IPS-18c (cell line): ENCODE data around the gene CTNNA2.

ENCODE experiments used
- H3K4me3 ChIP-seq: 2 replicates; pipeline ENCODE4 v1.7.0; 2013; ENCODE audit warnings: low read depth, mild to moderate bottlenecking, low read length, moderate library complexity; ENCODE audit not compliant: insufficient read depth
- H3K9me3 ChIP-seq: one replicate; pipeline ENCODE4 v1.6.1; 2013; ENCODE audit warnings: mild to moderate bottlenecking, low read length, moderate library complexity; ENCODE audit not compliant: control insufficient read depth, insufficient read depth

The CTNNA2 gene

DNA sequence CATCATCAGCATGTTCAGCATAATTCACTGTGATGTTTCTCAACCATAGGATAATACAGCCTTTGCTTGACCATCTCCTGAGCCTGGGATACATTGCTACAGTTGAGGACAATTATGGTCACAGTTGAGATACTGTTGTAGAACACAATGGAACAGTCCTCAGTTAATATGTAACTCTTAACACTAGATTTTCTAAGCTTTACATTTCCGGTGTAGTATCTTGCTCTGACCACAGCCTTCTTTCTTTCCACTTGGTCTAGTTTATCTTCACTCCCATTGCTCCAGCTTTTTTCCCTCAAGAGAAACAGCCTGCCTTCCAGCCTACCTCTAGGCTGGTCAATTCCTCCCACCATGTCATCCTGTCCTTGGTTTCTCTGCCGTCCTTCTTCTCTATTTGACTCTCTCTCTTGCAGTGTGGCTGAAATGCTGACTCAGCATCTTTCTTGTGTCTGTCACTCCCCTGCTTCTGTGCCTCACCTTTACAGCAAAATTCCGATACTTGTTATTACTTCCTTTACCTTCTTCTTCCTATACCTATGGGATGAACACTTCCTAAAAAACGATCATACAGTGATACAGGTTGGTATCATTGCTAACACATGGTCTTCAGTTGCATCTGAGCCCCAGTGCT, 80.5 kb downstream of the CTNNA2 start:
- Histone ChIP-seq H3K4me3 (no peak overlapping the region), H3K9me3 (no peaks in the 10 kb centered on the region)

DNA sequence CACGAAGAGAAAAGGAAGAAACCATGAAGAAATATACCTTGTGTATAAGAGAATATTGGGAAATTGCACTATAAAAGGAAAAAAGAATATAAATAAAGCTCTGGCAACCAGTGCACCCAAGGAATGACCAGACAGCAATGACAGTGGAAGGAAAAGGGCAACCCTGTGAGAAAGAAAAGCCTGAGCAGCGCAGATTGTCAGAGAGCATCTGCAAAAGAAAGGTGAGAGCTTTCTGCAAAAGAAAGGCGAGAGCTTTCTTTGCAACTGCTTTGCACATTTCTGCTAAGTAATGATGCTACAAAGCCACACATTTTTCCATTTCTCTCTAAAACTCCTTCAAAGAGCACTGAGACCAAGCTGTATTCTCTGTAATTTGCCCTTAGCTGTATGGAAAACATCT, 83.6 kb downstream of the CTNNA2 start:
- Histone ChIP-seq H3K9me3 (no peaks in the 10 kb centered on the region), H3K4me3 (no peak overlapping the region)

DNA sequence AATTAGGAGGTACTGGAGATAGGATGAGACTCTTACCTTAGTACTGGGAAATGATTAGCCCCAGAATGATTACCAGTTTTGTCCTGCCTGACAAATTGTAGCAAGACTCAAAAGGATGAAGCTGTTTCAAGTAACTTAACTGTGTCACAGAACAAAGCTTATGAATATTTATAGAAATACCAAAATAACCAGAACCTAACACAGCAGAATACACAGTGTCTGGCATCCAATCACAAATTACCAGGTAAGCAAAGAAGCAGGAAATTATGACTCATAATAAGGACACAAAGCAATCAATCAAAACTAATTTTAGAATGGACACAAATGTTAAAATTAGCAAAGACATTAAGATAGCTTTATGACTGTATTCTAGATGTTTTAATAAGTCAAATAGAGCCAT, 91.9 kb downstream of the CTNNA2 start:
- Histone ChIP-seq H3K4me3 (no peak overlapping the region), H3K9me3 (no peaks in the 10 kb centered on the region)

DNA sequence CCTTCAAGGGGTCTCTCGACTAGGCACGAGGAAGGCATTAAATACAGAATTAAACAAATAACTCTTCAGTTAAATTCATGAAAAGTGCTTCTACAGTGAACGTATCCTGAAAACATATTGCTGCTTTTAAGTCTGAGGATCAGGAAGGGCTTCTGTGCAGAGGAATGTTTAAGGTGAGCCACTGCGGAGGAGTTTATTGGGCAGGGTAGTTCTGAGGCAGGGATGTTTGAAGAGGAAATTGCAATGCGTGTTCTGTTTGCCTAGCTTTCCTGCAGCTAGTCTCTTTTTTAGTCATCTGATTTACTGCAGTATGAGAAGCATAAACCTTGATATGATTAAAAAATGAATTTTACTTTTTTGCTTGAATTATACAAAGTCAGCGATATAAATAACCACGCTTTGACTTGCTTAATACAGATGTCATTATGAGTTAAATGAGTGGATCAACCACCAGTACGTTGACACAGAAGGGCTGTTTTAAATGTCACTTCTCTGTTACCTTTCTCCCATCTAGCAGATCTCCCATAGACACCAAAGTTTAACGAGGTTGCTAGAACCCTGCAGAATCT, 98.7 kb downstream of the CTNNA2 start:
- no peaks in the 10 kb centered on the region for H3K9me3 ChIP-seq
- no peak overlapping the region for H3K4me3 ChIP-seq

DNA sequence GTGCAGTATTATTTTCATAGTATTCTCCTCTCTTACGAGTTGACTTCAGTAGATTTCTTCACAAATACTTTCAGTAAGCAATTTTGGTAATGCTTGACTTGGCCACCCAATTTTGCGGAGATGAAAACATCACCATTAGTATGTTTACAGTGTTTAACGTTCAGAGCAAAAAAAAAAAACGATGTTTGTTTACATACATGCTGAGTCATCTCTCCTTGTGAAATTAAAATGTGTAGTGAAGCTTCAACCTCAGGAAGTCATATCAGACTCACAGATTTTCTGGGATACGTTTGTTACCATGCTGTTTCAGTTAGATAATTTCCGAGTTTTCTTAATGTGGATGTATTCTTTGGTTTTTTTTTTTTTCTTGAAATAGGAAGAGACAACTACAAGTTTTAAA, 100.1 kb downstream of the CTNNA2 start:
- H3K9me3 ChIP-seq = no peaks in the 10 kb centered on the region

DNA sequence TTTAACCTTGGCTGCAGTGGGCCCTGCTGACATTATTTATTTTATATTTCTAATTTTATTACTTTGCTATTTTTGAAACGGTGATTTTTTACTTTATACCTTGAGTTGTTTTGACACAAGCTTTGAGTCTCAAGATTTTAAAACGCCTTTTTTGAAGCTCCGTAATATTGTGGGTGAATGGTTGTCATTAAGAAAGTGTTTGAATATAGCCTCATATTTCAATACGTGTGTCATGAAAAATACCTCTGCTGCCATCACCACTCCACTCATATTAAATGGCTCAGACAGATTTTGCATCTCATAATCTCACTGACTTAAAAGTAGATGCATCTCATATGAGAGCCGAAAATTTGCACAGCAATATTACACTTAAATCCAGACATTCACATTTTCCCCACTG, 106.6 kb downstream of the CTNNA2 start:
- no peaks in the 10 kb centered on the region for H3K9me3 ChIP-seq
- H3K4me3 ChIP-seq = no peak overlapping the region

More for the DNA sequence above, 100.1 kb downstream of the CTNNA2 start:
- H3K4me3 ChIP-seq = no peak overlapping the region

DNA sequence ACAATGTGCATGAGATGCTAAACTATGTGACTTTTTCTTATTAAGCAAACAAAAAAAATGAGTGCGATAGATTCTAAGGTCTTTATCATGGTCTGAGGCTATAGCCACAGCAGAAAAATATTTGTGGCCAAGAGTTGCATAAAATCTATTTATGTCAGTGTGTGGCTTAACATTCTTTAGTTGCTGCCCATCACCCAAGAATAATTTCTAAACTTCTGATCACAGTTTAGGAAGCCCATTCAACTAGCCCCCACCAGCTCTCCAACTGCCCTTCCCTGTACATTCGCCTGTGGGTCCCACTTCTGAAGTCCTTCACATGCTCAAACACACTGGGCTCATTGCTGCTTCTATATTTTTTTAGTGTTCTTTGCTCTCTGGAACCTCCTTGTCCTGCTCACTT, 107.1 kb downstream of the CTNNA2 start:
- Histone ChIP-seq H3K4me3 (no peak overlapping the region), H3K9me3 (no peaks in the 10 kb centered on the region)

DNA sequence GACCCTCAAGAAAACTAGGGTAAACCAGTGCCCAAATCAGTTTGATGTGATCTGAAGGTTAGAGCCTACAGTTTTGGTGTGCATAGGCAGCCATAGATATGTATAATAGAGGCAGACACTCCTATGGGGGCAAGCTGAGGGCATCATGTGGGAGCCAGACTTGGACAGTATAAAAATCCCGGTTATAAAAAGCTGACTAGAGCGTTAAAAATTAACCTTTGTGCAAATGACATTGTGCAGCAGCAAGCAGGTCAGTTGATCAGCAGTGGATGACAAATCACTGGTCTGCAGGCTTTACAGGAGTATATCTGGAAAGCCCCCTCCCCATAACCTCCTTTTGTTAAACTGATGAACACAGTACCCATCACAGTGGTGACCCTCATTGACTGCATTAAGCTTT, 107.8 kb downstream of the CTNNA2 start:
- Histone ChIP-seq H3K9me3 (no peaks in the 10 kb centered on the region), H3K4me3 (no peak overlapping the region)

DNA sequence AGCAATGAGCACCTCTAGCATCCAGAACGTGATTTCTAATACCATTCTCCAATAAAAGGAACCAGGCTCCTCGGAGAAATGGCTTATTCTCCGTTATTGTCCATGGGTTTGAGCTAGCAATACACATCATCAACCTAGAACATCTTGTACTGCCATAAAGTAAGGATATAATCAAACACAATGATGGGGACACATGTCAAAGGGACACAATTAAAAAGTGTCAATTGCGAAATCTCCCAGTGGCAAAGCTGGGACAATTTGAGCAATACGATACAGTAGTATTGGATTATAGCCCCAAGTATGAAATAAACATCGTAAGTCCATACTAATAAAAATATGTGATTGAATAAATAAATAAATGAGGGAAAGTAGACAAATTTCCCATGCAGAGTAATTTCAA, 108.4 kb downstream of the CTNNA2 start:
- Histone ChIP-seq H3K4me3 (no peak overlapping the region), H3K9me3 (no peaks in the 10 kb centered on the region)

DNA sequence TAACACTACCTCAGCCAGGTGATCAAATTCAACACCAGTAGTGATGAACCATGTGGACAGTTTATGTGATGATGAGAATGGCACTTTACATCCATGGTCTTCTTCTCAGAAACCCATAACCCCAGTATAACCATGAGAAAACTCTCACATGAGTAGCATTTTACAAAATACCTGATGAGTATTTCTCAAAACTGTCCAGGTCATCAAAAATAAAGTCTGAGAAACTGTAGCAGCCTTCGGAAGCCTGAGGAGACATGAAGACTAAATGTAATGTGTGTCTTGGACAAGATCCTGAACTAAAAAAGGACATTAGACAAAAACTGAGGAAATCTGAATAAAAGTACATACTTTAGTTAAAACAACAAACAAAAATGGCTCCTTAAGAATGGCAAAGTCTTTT, 108.9 kb downstream of the CTNNA2 start:
- no peaks in the 10 kb centered on the region for H3K9me3 ChIP-seq
- H3K4me3 ChIP-seq = no peak overlapping the region

DNA sequence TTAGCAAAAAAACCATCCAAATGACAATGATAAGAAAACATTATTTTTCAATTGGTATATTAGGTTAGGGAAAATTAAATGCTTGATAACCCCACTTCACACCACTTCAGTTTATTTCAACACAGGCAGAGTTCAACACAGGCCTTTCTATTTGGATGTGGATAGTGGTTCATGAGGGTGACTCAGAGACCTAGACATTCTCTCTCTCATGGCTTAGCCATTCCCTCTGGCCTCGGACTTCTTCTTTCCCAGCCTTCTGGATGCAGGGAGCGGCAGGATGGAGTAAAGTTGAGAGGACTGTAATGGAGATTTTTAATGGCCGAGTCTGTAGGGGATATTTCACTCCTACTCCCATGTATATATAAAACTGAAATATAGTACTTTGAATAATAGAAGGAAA, 109.7 kb downstream of the CTNNA2 start:
- Histone ChIP-seq H3K9me3 (no peaks in the 10 kb centered on the region), H3K4me3 (no peak overlapping the region)

DNA sequence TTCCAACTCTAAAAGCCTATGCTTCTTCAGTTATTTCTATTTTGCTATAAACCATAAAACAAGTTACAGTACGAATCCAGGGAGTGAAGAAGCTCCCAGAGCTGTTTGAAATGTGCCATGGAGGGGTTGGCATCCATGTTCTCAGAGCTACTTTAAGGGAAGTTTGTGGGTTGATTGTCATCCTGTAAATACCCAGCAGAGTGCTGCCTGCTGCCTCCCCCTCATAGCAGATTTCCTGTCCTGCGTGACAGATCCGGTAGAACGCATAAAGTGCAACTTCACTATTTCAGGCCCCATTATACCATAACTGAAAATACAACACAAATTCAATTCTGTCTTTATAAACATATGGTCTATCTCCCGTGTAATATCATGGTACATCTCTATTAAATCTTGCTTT, 114.4 kb downstream of the CTNNA2 start:
- Histone ChIP-seq H3K9me3 (no peaks in the 10 kb centered on the region), H3K4me3 (no peak overlapping the region)

DNA sequence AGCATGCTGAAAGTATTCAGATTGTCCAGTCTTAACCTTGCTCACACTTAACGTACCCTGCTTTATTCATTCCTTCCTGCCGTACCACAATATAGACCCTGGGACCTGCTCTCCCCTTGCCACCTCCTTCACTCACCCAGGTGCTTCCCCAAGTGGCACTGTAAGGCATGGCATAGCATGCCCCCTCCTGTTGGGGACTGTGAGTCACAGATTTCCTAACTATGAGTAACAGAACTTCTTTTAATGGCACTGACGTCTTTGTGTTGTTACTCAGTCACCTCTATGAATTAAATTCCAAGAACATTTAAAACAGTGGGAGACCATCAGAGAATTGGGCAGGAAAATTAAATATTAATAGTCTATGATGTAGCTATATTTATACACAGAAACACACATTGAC, 117.2 kb downstream of the CTNNA2 start:
- no peaks in the 10 kb centered on the region for H3K9me3 ChIP-seq
- H3K4me3 ChIP-seq = no peak overlapping the region

DNA sequence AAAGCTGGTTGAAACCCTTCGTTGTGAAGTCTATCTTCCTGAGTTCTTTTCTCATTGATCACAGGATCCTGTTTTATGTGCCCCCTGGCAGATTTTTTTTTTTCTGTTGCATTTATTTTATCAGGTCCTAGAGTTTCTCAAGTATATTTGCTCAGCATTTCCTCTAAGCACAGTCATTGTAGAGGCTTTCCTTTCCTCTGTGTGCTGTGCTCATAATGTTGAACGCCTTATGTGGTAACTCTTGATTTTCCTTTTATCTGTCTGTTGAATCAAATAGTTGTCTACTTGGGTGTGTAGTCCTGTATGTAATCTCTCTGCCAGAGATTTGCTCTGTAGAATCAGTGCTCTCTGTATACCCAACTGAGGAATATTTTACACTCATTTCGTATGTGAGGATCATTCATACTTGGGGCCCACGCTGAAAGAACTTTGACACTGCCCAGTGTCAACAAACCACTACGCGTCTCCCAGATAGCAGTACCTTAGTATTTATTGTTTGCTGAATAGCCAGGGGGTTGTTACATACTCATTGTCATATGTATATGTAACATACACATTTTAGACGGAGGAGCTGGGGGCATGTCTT, 118.2 kb downstream of the CTNNA2 start:
- H3K4me3 ChIP-seq = no peak overlapping the region
- H3K9me3 ChIP-seq = peaks cover 2% of the 10 kb centered on the region

DNA sequence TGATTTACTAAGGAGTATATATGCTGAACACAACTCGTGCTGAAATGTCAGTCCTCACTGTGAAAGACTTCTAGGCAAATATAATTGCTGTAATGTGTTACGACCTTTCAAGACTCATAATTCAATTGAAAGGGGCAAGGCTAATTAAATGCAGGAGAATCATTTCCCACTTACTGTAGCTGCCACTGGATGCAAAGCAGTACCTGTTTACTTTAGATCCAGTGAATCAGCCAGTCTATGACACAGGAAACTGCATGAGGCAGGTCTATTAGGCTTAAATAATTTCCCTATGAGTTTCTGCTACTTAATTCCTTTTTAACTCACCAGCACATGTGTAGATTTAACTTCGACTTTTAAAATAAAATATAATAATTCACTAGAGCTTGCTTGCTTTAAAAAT, 125.6 kb downstream of the CTNNA2 start:
- H3K9me3 ChIP-seq = peaks cover 2% of the 10 kb centered on the region
- H3K4me3 ChIP-seq = no peak overlapping the region

DNA sequence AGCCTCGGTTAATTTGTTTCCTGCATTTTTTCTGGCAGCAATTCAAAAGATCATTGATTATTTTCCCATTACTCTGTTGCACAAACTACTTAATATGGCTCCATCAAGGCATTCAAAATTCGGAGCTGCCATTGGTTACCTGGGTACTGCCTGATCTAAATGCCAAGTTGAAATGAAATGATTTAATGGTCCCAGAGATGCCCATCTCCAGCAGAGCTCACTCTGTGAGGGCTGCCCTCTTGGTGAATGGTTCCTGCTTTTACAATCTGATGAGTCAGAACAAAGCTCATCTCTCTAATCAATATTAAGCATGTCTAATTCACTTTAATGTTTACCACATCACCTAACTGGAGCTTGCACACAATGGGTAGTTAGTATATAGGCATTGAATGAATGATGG, 126.1 kb downstream of the CTNNA2 start:
- H3K9me3 ChIP-seq = peaks cover 2% of the 10 kb centered on the region

DNA sequence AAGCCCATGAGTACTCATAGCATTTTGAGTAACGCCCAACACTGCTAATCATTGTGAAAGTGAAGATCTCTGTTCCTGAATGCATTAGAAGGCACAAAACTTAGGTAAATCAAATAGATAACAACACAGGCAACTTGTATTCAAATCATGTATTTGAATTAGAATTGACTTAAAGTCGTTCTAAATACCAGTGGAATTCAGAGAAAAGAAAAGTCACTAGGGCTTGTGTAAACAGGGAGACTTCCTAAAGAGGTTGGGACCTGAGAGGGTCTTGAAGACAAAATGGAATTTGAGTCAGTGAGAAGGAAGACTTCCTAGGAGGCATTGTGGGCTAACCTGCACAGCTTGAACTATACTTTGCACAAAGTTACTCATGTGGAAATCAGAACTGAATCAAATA, 127.2 kb downstream of the CTNNA2 start:
- peaks cover 2% of the 10 kb centered on the region for H3K9me3 ChIP-seq
- H3K4me3 ChIP-seq = no peak overlapping the region

More for the DNA sequence above, 126.1 kb downstream of the CTNNA2 start:
- no peak overlapping the region for H3K4me3 ChIP-seq

DNA sequence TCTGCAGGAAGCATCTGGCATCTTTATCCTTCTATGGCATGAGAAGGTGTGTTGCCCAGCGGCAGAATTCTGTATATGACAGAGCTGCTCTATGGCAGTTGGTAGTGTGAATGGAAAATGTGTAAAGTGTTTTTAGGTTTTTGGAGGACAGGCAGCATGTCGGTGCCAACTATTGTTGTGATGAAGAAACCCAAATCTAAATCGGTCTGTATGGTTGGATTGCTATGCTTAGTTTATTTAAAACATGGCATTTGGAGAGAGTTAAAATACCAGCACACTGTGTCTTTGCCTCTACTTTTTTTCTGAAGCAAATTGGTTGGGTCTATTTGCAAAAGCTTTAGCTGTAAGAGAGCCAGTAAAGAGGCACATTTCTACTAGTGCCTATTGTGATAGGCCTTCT, 136.7 kb downstream of the CTNNA2 start:
- H3K4me3 ChIP-seq = no peak overlapping the region
- H3K9me3 ChIP-seq = no peaks in the 10 kb centered on the region

DNA sequence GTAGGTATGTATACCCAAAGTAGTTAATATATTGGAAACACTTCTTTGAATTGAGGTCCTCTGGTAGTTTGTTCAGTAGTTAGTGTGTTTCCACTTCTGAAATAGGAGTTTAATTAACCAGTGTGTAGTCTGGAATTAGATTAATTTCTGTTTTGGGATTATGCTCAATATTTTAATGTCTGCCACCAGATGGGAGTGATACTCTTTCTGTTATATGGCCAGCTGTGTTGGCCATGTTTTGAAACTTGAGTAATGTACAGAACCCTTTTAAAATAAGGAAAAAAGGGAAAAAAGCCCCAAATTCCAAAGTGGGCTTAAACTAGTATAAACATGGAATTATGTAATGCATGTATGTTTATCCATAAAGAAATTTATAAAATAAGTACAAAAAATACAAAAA, 147.7 kb downstream of the CTNNA2 start:
- Histone ChIP-seq H3K9me3 (no peaks in the 10 kb centered on the region), H3K4me3 (no peak overlapping the region)
